Mesendoderm (in vitro differentiated cells): Measurements from ENCODE around the gene HSPB6.

ENCODE experiments used
- DNase-seq: peaks from one replicate; pipeline ENCODE4 v3.0.0; 2013
- H2AK5ac ChIP-seq: 2 replicates; pipeline ENCODE4 v1.6.1; 2013; ENCODE audit warnings: low read length, inconsistent platforms
- H2BK120ac ChIP-seq: 2 replicates; pipeline ENCODE4 v1.6.1; 2013; ENCODE audit warnings: low read depth, mild to moderate bottlenecking, low read length, moderate library complexity, mixed read lengths
- H2BK15ac ChIP-seq: replicated peaks from 2 replicates; pipeline ENCODE4 v1.6.1; 2013; ENCODE audit warnings: low read depth, mild to moderate bottlenecking, moderate library complexity
- H2BK5ac ChIP-seq: 2 replicates; pipeline ENCODE4 v1.6.1; 2013; ENCODE audit warnings: low read length, inconsistent platforms
- H3K18ac ChIP-seq: 2 replicates; pipeline ENCODE4 v1.6.1; 2013; ENCODE audit warnings: mild to moderate bottlenecking, low read length, mixed read lengths
- H3K23ac ChIP-seq: one replicate; pipeline ENCODE4 v1.6.1; 2013; ENCODE audit warnings: low read length
- H3K27ac ChIP-seq: 2 replicates; pipeline ENCODE4 v1.5.1; 2013; ENCODE audit warnings: low read depth, mild to moderate bottlenecking, inconsistent platforms, low read length, moderate library complexity
- H3K27me3 ChIP-seq: 2 replicates; pipeline ENCODE4 v1.6.1; 2013; ENCODE audit warnings: low read length, control low read depth, mild to moderate bottlenecking, inconsistent platforms; ENCODE audit not compliant: insufficient read depth, poor library complexity
- H3K36me3 ChIP-seq: 2 replicates; pipeline ENCODE4 v1.6.1; 2013; ENCODE audit warnings: low read length, inconsistent platforms; ENCODE audit not compliant: control insufficient read depth, insufficient read depth
- H3K4ac ChIP-seq: one replicate; pipeline ENCODE4 v1.6.1; 2013; ENCODE audit warnings: low read depth, mild to moderate bottlenecking, low read length, moderate library complexity
- H3K4me1 ChIP-seq: 2 replicates; pipeline ENCODE4 v1.6.1; 2013; ENCODE audit warnings: low read depth, low read length, inconsistent platforms; ENCODE audit not compliant: control insufficient read depth
- H3K4me2 ChIP-seq: 2 replicates; pipeline ENCODE4 v1.6.1; 2013; ENCODE audit warnings: low read length
- H3K4me3 ChIP-seq: 2 replicates; pipeline ENCODE4 v1.5.1; 2013; ENCODE audit warnings: mild to moderate bottlenecking, low read length
- H3K56ac ChIP-seq: one replicate; pipeline ENCODE4 v1.6.1; 2013; ENCODE audit warnings: low read length
- H3K79me1 ChIP-seq: 2 replicates; pipeline ENCODE4 v1.6.1; 2013; ENCODE audit warnings: low read length, inconsistent platforms
- H3K79me2 ChIP-seq: 2 replicates; pipeline ENCODE4 v1.6.1; 2013; ENCODE audit warnings: mild to moderate bottlenecking, low read length; ENCODE audit not compliant: control insufficient read depth, insufficient read depth
- H3K9ac ChIP-seq: 2 replicates; pipeline ENCODE4 v1.6.1; 2013; ENCODE audit warnings: low read length, inconsistent platforms
- H4K5ac ChIP-seq: one replicate; pipeline ENCODE4 v1.6.1; 2013; ENCODE audit warnings: low read length
- H4K8ac ChIP-seq: one replicate; pipeline ENCODE4 v1.6.1; 2013; ENCODE audit warnings: low read depth, mild to moderate bottlenecking, control low read depth, low read length, moderate library complexity
- WGBS: extraction: QIAGEN DNeasy Blood & Tissue Kit; methylation state at CpG from one replicate; pipeline ENCODE4 v1.1.7; 2013; ENCODE audit warnings: low lambda C conversion rate, missing lambda C conversion rate; ENCODE audit not compliant: insufficient coverage; ENCODE audit errors: extremely low coverage; 5-methylcytosine and 5-hydroxymethylcytosine counted together

The HSPB6 gene

GRCh38 chr19:35782589-35782988 lies 25.8 kb upstream of the HSPB6 start:
- no peak for DNase-seq
- Histone ChIP-seq H3K4me2 (no peak overlapping the region), H3K4ac (no peak overlapping the region), H3K27ac (no peak overlapping the region), H2BK5ac (no peak overlapping the region), H3K27me3 (no peaks in the 10 kb centered on the region), H3K79me2 (no peaks in the 10 kb centered on the region), H2BK120ac (no peak overlapping the region), H3K23ac (no peak overlapping the region), H4K5ac (no peak overlapping the region), H2AK5ac (no peak overlapping the region), H4K8ac (no peak overlapping the region), H3K79me1 (no peaks in the 10 kb centered on the region), H3K36me3 (no peaks in the 10 kb centered on the region), H3K9ac (no peak overlapping the region), H3K56ac (no peak overlapping the region), H3K4me1 (no peaks in the 10 kb centered on the region), H3K18ac (no peak overlapping the region), H3K4me3 (no peak overlapping the region), H2BK15ac (no peak overlapping the region)
- WGBS: no CpG with 5 or more reads among the region's 12 CpGs

GRCh38 chr19:35781650-35782049 lies 24.8 kb upstream of the HSPB6 start:
- H3K9ac ChIP-seq: no peak overlapping the region
- H2AK5ac ChIP-seq: no peak overlapping the region
- H3K4ac ChIP-seq: no peak overlapping the region
- no peaks in the 10 kb centered on the region for H3K36me3 ChIP-seq
- H3K56ac ChIP-seq: no peak overlapping the region
- no CpG with 5 or more reads among the region's 9 CpGs for WGBS
- H3K4me3 ChIP-seq: no peak overlapping the region
- H4K5ac ChIP-seq: no peak overlapping the region
- H3K4me1 ChIP-seq: peaks cover 5% of the 10 kb centered on the region
- H3K18ac ChIP-seq: no peak overlapping the region
- no peaks in the 10 kb centered on the region for H3K79me1 ChIP-seq
- no peak for DNase-seq
- H4K8ac ChIP-seq: no peak overlapping the region
- no peaks in the 10 kb centered on the region for H3K79me2 ChIP-seq
- no peak overlapping the region for H3K27ac ChIP-seq
- H2BK15ac ChIP-seq: no peak overlapping the region
- no peak overlapping the region for H3K23ac ChIP-seq
- no peaks in the 10 kb centered on the region for H3K27me3 ChIP-seq
- no peak overlapping the region for H3K4me2 ChIP-seq
- no peak overlapping the region for H2BK120ac ChIP-seq
- no peak overlapping the region for H2BK5ac ChIP-seq

DNA sequence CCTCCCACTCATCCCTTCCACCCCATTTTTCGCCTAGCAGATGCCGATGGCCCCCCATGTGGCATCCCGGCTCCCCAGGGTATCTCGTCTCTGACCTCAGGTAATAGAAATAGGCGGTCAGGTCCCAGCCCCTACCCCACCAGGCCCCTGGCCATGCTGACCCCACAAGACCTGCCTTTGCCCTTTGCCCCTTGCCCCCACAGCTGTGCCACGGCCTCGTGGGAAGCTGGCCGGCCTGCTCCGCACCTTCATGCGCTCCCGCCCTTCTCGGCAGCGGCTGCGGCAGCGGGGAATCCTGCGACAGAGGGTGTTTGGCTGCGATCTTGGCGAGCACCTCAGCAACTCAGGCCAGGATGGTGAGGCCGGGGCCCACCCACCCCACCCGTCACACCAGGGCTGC lies 23.9 kb upstream of the HSPB6 start:
- no peak overlapping the region for H2AK5ac ChIP-seq
- no peak overlapping the region for H3K27ac ChIP-seq
- H4K8ac ChIP-seq: no peak overlapping the region
- no peak overlapping the region for H3K56ac ChIP-seq
- H3K4me1 ChIP-seq: peaks cover 8% of the 10 kb centered on the region
- no peak overlapping the region for H4K5ac ChIP-seq
- DNase-seq: no peak
- no peak overlapping the region for H3K4me3 ChIP-seq
- H3K36me3 ChIP-seq: no peaks in the 10 kb centered on the region
- H3K79me1 ChIP-seq: no peaks in the 10 kb centered on the region
- no CpG with 5 or more reads among the region's 20 CpGs for WGBS
- no peaks in the 10 kb centered on the region for H3K27me3 ChIP-seq
- H3K18ac ChIP-seq: no peak overlapping the region
- H3K4me2 ChIP-seq: no peak overlapping the region
- H3K9ac ChIP-seq: no peak overlapping the region
- H3K23ac ChIP-seq: no peak overlapping the region
- H3K4ac ChIP-seq: no peak overlapping the region
- no peaks in the 10 kb centered on the region for H3K79me2 ChIP-seq
- no peak overlapping the region for H2BK5ac ChIP-seq
- H2BK120ac ChIP-seq: no peak overlapping the region
- no peak overlapping the region for H2BK15ac ChIP-seq

DNA sequence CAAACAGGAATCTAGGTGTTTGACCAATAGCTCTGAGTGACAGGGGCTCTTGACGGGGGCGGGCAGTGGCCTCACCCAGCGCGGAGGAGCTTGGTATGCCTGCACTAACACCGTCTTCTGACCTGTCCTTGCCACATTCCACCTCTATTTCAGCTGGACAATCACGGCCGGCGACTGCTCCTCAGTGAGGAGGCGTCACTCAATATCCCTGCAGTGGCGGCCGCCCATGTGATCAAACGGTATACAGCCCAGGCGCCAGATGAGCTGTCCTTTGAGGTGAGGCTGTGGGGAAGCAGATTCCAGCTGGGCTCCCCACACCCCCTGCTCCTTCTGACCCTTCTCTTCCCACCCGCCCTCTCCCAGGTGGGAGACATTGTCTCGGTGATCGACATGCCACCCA lies 23.2 kb upstream of the HSPB6 start:
- no peak overlapping the region for H2BK5ac ChIP-seq
- no peak overlapping the region for H3K4me2 ChIP-seq
- H2AK5ac ChIP-seq: no peak overlapping the region
- no peak overlapping the region for H3K18ac ChIP-seq
- H3K4ac ChIP-seq: no peak overlapping the region
- H3K79me2 ChIP-seq: no peaks in the 10 kb centered on the region
- no peak overlapping the region for H2BK120ac ChIP-seq
- H3K27ac ChIP-seq: no peak overlapping the region
- no peak for DNase-seq
- no peak overlapping the region for H2BK15ac ChIP-seq
- H3K4me1 ChIP-seq: peaks cover 8% of the 10 kb centered on the region
- H3K4me3 ChIP-seq: no peak overlapping the region
- no peaks in the 10 kb centered on the region for H3K27me3 ChIP-seq
- no peak overlapping the region for H3K9ac ChIP-seq
- H3K36me3 ChIP-seq: no peaks in the 10 kb centered on the region
- H3K79me1 ChIP-seq: no peaks in the 10 kb centered on the region
- no CpG with 5 or more reads among the region's 16 CpGs for WGBS
- no peak overlapping the region for H3K23ac ChIP-seq
- no peak overlapping the region for H4K8ac ChIP-seq
- no peak overlapping the region for H3K56ac ChIP-seq
- H4K5ac ChIP-seq: no peak overlapping the region

DNA sequence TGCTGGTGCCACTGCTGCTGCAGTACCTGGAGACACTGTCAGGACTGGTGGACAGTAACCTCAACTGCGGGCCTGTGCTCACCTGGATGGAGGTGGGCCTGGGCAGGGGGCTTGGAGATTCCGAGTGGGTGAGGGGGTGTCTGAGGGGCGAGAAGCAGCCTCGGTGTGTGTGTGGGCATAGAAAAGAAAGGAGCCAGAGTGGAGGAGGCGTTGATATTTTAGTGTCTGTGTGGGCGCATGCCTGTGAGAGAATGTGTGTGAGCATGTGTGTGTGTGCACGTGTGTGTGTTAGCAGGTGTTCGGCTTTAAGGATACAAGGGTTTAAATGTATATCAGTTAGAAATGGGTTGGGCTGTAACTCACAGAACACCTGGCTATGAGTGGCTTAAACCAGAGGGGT lies 22.2 kb upstream of the HSPB6 start:
- Histone ChIP-seq H3K4me1 (peaks cover 8% of the 10 kb centered on the region), H3K4me3 (no peak overlapping the region)

GRCh38 chr19:35777961-35778360 lies 21.1 kb upstream of the HSPB6 start:
- H3K27ac ChIP-seq: no peak overlapping the region
- H3K4ac ChIP-seq: no peak overlapping the region
- no peaks in the 10 kb centered on the region for H3K27me3 ChIP-seq
- no peak overlapping the region for H4K8ac ChIP-seq
- DNase-seq: no peak
- H3K36me3 ChIP-seq: no peaks in the 10 kb centered on the region
- peaks cover 8% of the 10 kb centered on the region for H3K4me1 ChIP-seq
- H3K4me2 ChIP-seq: no peak overlapping the region
- no CpG with 5 or more reads among the region's 7 CpGs for WGBS
- no peak overlapping the region for H3K18ac ChIP-seq
- no peak overlapping the region for H2AK5ac ChIP-seq
- H3K23ac ChIP-seq: no peak overlapping the region
- no peak overlapping the region for H4K5ac ChIP-seq
- H2BK120ac ChIP-seq: no peak overlapping the region
- no peaks in the 10 kb centered on the region for H3K79me1 ChIP-seq
- no peak overlapping the region for H3K4me3 ChIP-seq
- no peak overlapping the region for H3K56ac ChIP-seq
- H3K79me2 ChIP-seq: no peaks in the 10 kb centered on the region
- no peak overlapping the region for H3K9ac ChIP-seq
- no peak overlapping the region for H2BK5ac ChIP-seq
- no peak overlapping the region for H2BK15ac ChIP-seq

More for the DNA sequence above, 22.2 kb upstream of the HSPB6 start:
- Histone ChIP-seq H3K27me3 (no peaks in the 10 kb centered on the region), H3K79me2 (no peaks in the 10 kb centered on the region), H3K9ac (no peak overlapping the region), H2BK120ac (no peak overlapping the region), H2BK15ac (no peak overlapping the region), H4K5ac (no peak overlapping the region), H3K4ac (no peak overlapping the region), H2AK5ac (no peak overlapping the region), H2BK5ac (no peak overlapping the region), H3K56ac (no peak overlapping the region), H3K79me1 (no peaks in the 10 kb centered on the region), H3K27ac (no peak overlapping the region), H3K4me2 (no peak overlapping the region), H3K36me3 (no peaks in the 10 kb centered on the region), H3K23ac (no peak overlapping the region), H3K18ac (no peak overlapping the region), H4K8ac (no peak overlapping the region)
- DNase-seq: no peak
- no CpG with 5 or more reads among the region's 8 CpGs for WGBS
